ENCODE results near the gene ECT2. TPM values are rescaled to one million over a fixed set of nuclear protein-coding genes. Genes with fewer than 3 reads are reported as not detected.

Gene ECT2
- total RNA-seq, 1 donor: 23.2 TPM

DNA sequence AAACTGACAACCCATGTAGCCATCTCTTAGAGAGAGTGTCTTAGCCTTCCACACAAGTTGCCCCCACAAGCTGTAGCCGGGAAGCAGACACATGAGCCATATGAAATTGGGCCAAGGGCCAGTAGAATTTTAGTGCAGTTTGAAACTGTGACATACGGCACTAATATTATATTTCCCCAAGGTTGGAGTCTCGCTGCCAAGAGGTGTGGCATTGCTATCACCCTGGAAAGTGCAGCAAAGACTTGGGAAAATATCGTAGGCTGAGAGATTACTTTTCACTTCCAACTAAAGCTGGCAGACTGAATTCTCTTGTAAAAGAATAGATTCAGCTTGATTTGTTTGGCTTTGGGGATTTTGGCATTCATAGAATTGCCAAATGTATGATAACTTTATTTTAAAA is 89.2 kb downstream of the ECT2 start:
- DNase-seq (ENCODE audit: insufficient read length, low spot score, missing footprints): no peak
- H3K4me1 ChIP-seq (ENCODE audit: insufficient read depth, low read length): no peaks in the 10 kb centered on the region

DNA sequence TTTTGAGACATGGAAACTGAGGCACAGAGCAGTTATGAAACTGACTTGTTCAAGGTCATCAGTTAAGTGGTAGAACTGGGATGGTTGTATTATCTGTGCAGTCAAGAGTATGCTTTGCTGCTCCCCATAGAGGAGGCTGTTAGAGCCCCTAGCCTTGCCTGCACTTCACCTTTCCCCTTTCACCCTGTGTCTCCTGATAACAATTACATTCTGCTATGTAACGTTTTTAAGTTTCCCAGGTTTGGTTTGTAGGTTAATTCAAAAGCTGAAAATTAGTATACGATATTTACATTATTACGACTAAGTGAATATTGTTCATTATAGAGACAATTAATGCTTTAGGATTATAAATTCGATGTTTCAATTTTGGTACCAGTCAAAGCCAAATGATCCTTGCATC is 89.9 kb downstream of the ECT2 start:
- no peak for DNase-seq (ENCODE audit: insufficient read length, low spot score, missing footprints)
- H3K4me2 ChIP-seq (ENCODE audit: insufficient read depth, low read length): no peak overlapping the region
- no peaks in the 10 kb centered on the region for H3K79me2 ChIP-seq (ENCODE audit: insufficient read depth, low read length)
- peaks cover 28% of the 10 kb centered on the region for H3K27me3 ChIP-seq (ENCODE audit: insufficient read depth, low read length)
- H2AFZ ChIP-seq (ENCODE audit: low read length): no peak overlapping the region
- H3K36me3 ChIP-seq (ENCODE audit: insufficient read depth, low read length): no peaks in the 10 kb centered on the region
- H3K9me3 ChIP-seq (ENCODE audit: low read depth, low read length): no peaks in the 10 kb centered on the region
- no peaks in the 10 kb centered on the region for H3K4me1 ChIP-seq (ENCODE audit: insufficient read depth, low read length)
- H3K4me3 ChIP-seq (ENCODE audit: insufficient read depth, low read length): no peak overlapping the region
- H4K20me1 ChIP-seq (ENCODE audit: insufficient read depth, low read length): no peaks in the 10 kb centered on the region
- no peak overlapping the region for H3K27ac ChIP-seq (ENCODE audit: low read depth, low read length)
- TF ChIP-seq, protein P1, sequence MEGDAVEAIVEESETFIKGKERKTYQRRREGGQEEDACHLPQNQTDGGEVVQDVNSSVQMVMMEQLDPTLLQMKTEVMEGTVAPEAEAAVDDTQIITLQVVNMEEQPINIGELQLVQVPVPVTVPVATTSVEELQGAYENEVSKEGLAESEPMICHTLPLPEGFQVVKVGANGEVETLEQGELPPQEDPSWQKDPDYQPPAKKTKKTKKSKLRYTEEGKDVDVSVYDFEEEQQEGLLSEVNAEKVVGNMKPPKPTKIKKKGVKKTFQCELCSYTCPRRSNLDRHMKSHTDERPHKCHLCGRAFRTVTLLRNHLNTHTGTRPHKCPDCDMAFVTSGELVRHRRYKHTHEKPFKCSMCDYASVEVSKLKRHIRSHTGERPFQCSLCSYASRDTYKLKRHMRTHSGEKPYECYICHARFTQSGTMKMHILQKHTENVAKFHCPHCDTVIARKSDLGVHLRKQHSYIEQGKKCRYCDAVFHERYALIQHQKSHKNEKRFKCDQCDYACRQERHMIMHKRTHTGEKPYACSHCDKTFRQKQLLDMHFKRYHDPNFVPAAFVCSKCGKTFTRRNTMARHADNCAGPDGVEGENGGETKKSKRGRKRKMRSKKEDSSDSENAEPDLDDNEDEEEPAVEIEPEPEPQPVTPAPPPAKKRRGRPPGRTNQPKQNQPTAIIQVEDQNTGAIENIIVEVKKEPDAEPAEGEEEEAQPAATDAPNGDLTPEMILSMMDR (IDR thresholded peaks at IDR 0.05; ENCODE audit: extremely low read depth, low read depth, low read length): no peak

More for the DNA sequence above, 89.2 kb downstream of the ECT2 start:
- Histone ChIP-seq H3K4me3 (ENCODE audit: insufficient read depth, low read length) (no peak overlapping the region), H3K27ac (ENCODE audit: low read depth, low read length) (no peak overlapping the region), H3K36me3 (ENCODE audit: insufficient read depth, low read length) (no peaks in the 10 kb centered on the region), H3K4me2 (ENCODE audit: insufficient read depth, low read length) (no peak overlapping the region), H3K9me3 (ENCODE audit: low read depth, low read length) (no peaks in the 10 kb centered on the region), H3K79me2 (ENCODE audit: insufficient read depth, low read length) (no peaks in the 10 kb centered on the region), H2AFZ (ENCODE audit: low read length) (no peak overlapping the region), H3K27me3 (ENCODE audit: insufficient read depth, low read length) (peaks cover 28% of the 10 kb centered on the region), H4K20me1 (ENCODE audit: insufficient read depth, low read length) (no peaks in the 10 kb centered on the region)
- TF ChIP-seq, protein P1 (IDR thresholded peaks at IDR 0.05; ENCODE audit: extremely low read depth, low read depth, low read length): no peak

DNA sequence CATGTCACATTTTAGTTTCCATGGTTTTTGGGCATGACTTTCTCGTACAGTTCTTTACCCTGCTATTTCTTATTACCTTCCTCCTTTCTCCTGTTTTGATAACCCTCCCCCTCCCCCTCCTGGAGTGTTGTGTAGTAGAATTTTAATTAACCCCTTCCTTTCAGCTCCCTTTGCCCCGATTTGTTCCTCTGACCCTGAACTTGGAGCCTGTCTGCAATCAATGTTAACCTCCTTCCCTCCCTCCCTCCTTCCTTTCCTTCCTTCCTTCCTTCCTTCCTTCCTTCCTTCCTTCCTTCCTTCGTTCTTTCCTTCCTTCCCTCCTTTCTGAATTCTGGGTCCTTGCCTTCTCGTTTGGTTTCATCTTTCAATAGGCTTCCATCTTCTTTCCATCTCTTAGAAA is 90.4 kb downstream of the ECT2 start:
- Histone ChIP-seq H3K9me3 (ENCODE audit: low read depth, low read length) (no peaks in the 10 kb centered on the region), H3K36me3 (ENCODE audit: insufficient read depth, low read length) (no peaks in the 10 kb centered on the region), H3K4me3 (ENCODE audit: insufficient read depth, low read length) (no peak overlapping the region), H3K79me2 (ENCODE audit: insufficient read depth, low read length) (no peaks in the 10 kb centered on the region), H4K20me1 (ENCODE audit: insufficient read depth, low read length) (no peaks in the 10 kb centered on the region), H3K27ac (ENCODE audit: low read depth, low read length) (no peak overlapping the region), H3K4me1 (ENCODE audit: insufficient read depth, low read length) (no peaks in the 10 kb centered on the region), H3K27me3 (ENCODE audit: insufficient read depth, low read length) (peaks cover 25% of the 10 kb centered on the region), H3K4me2 (ENCODE audit: insufficient read depth, low read length) (no peak overlapping the region), H2AFZ (ENCODE audit: low read length) (no peak overlapping the region)
- no peak for DNase-seq (ENCODE audit: insufficient read length, low spot score, missing footprints)
- TF ChIP-seq, protein P1 (IDR thresholded peaks at IDR 0.05; ENCODE audit: extremely low read depth, low read depth, low read length): no peak

DNA sequence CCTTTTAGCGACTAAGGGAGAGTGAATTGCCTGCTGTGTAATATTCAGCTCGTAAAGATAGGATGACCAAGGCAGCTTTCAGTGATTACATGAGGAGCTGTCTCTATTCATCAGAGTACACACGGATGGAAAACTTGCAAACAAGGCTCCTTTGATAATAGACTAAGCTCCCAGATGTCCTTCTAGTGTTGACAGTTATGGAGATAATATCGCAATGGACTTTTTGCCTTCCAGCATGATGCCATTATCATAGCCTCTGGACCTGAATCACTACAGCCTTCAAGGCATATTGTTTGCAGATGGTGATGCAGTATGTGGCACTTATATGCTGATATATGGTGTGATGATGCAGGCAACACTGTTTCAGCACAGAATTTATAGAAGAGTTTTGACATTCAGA is 93.9 kb downstream of the ECT2 start:
- Histone ChIP-seq H3K4me1 (ENCODE audit: insufficient read depth, low read length) (peaks cover 3% of the 10 kb centered on the region), H3K79me2 (ENCODE audit: insufficient read depth, low read length) (no peaks in the 10 kb centered on the region), H3K4me3 (ENCODE audit: insufficient read depth, low read length) (no peak overlapping the region), H3K9me3 (ENCODE audit: low read depth, low read length) (no peaks in the 10 kb centered on the region), H3K27me3 (ENCODE audit: insufficient read depth, low read length) (peaks cover 7% of the 10 kb centered on the region), H3K36me3 (ENCODE audit: insufficient read depth, low read length) (no peaks in the 10 kb centered on the region), H4K20me1 (ENCODE audit: insufficient read depth, low read length) (no peaks in the 10 kb centered on the region), H2AFZ (ENCODE audit: low read length) (no peak overlapping the region), H3K27ac (ENCODE audit: low read depth, low read length) (no peak overlapping the region), H3K4me2 (ENCODE audit: insufficient read depth, low read length) (no peak overlapping the region)
- DNase-seq (ENCODE audit: insufficient read length, low spot score, missing footprints): no peak
- TF ChIP-seq, protein P1 (IDR thresholded peaks at IDR 0.05; ENCODE audit: extremely low read depth, low read depth, low read length): no peak

Data from osteoblast (primary cell).